Endodermal cell (in vitro differentiated cells): Measurements from ENCODE around the gene PLA2G4D. TPM values are rescaled to one million over a fixed set of nuclear protein-coding genes. Genes with fewer than 3 reads are reported as not detected.

Experiments
- DNase-seq: peaks from one replicate; pipeline ENCODE4 v3.0.0-alpha.2; 2017
- H3K27ac ChIP-seq: 2 replicates; pipeline ENCODE4 v1.5.1; 2013; ENCODE audit warnings: mild to moderate bottlenecking, low read depth, low read length, moderate library complexity
- H3K27me3 ChIP-seq: 2 replicates; pipeline ENCODE4 v1.6.1; 2013; ENCODE audit warnings: mild to moderate bottlenecking, low read length, moderate library complexity; ENCODE audit not compliant: insufficient read depth, control insufficient read depth, poor library complexity, severe bottlenecking
- H3K36me3 ChIP-seq: 2 replicates; pipeline ENCODE4 v1.7.0; 2013; ENCODE audit warnings: mild to moderate bottlenecking, low read length, moderate library complexity; ENCODE audit not compliant: control insufficient read depth, insufficient read depth
- H3K4me1 ChIP-seq: one replicate; pipeline ENCODE4 v1.7.0; 2013; ENCODE audit warnings: low read length; ENCODE audit not compliant: control insufficient read depth, insufficient read depth
- H3K4me3 ChIP-seq: 2 replicates; pipeline ENCODE4 v1.5.1; 2013; ENCODE audit warnings: mild to moderate bottlenecking, low read length, moderate library complexity
- H3K9ac ChIP-seq: 2 replicates; pipeline ENCODE4 v1.6.1; 2013; ENCODE audit warnings: mild to moderate bottlenecking, low read length, moderate library complexity; ENCODE audit not compliant: poor library complexity, severe bottlenecking; ENCODE audit errors: extremely low read depth
- H3K9me3 ChIP-seq: 2 replicates; pipeline ENCODE4 v1.6.1; 2013; ENCODE audit warnings: mild to moderate bottlenecking, low read length, moderate library complexity; ENCODE audit not compliant: control insufficient read depth
- H3K27ac Mint-ChIP-seq: 2 replicates; pipeline ENCODE4 v1.8.0; 2020; ENCODE audit warnings: mixed read lengths
- H3K27me3 Mint-ChIP-seq: 2 replicates; pipeline ENCODE4 v1.8.0; 2021; ENCODE audit warnings: mild to moderate bottlenecking, mixed read lengths; ENCODE audit not compliant: insufficient read depth
- H3K36me3 Mint-ChIP-seq: 2 replicates; pipeline ENCODE4 v1.8.0; 2020; ENCODE audit warnings: low read depth, mixed read lengths
- H3K4me1 Mint-ChIP-seq: 2 replicates; pipeline ENCODE4 v1.8.0; 2020; ENCODE audit warnings: mixed read lengths
- H3K4me3 Mint-ChIP-seq: 2 replicates; pipeline ENCODE4 v1.8.0; 2020; ENCODE audit warnings: mild to moderate bottlenecking, moderate library complexity, mixed read lengths
- H3K9me3 Mint-ChIP-seq: 2 replicates; pipeline ENCODE4 v1.8.0; 2020; ENCODE audit warnings: mild to moderate bottlenecking, mixed read lengths
- whole genome bisulfite sequencing, 2 experiments: methylation state at CpG; one replicate each; pipeline versions ENCODE4 v1.1.5 to v1.1.7; 2013; ENCODE audit warnings: missing lambda C conversion rate in 2 of 2, mixed read lengths in 1 of 2; ENCODE audit not compliant: insufficient coverage in 1 of 2, insufficient read length in 1 of 2; 5-methylcytosine and 5-hydroxymethylcytosine counted together
- total RNA-seq, 2 donors: library from RNA; stranded (reverse); fragmentation: NEBNext Ultra II Directional in 1 of 2; extraction: Animal tissue kit (Norgen Biotek cat#: 25700) in 1 of 2; gene quantifications; 2 replicates in 1 of 2; 3 replicates in 1 of 2; pipeline ENCODE4 v1.2.1, GENCODE V29; 2021
- TF ChIP-seq, protein P1 (sequence below): fragments of 200-600 bp; sonication (generic); conservative IDR thresholded peaks from 2 replicates; pipeline ENCODE4 v1.5.0; 2021; ENCODE audit warnings: antibody characterized with exemption, mild to moderate bottlenecking

Gene PLA2G4D
- total RNA-seq, 2 donors from 2014 or later = not detected

- no peaks in the 10 kb centered on the region for H3K36me3 ChIP-seq
- TF ChIP-seq, protein P1, sequence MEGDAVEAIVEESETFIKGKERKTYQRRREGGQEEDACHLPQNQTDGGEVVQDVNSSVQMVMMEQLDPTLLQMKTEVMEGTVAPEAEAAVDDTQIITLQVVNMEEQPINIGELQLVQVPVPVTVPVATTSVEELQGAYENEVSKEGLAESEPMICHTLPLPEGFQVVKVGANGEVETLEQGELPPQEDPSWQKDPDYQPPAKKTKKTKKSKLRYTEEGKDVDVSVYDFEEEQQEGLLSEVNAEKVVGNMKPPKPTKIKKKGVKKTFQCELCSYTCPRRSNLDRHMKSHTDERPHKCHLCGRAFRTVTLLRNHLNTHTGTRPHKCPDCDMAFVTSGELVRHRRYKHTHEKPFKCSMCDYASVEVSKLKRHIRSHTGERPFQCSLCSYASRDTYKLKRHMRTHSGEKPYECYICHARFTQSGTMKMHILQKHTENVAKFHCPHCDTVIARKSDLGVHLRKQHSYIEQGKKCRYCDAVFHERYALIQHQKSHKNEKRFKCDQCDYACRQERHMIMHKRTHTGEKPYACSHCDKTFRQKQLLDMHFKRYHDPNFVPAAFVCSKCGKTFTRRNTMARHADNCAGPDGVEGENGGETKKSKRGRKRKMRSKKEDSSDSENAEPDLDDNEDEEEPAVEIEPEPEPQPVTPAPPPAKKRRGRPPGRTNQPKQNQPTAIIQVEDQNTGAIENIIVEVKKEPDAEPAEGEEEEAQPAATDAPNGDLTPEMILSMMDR = no peak
Measured at GRCh38 chr15:42121682-42122081, 27.3 kb upstream of the PLA2G4D start.

GRCh38 chr15:42121021-42121420 lies 26.7 kb upstream of the PLA2G4D start:
- H3K27me3 ChIP-seq = no peaks in the 10 kb centered on the region
- Mint-ChIP-seq H3K9me3 (peaks cover 6% of the 10 kb centered on the region), H3K36me3 (no peaks in the 10 kb centered on the region), H3K4me1 (peaks cover 7% of the 10 kb centered on the region), H3K27me3 (no peaks in the 10 kb centered on the region), H3K27ac (no peak overlapping the region), H3K4me3 (no peak overlapping the region)
- TF ChIP-seq, protein P1 = no peak
- no peaks in the 10 kb centered on the region for H3K36me3 ChIP-seq
- H3K9ac ChIP-seq = no peak overlapping the region
- H3K4me1 ChIP-seq = peaks cover 4% of the 10 kb centered on the region
- H3K4me3 ChIP-seq = no peak overlapping the region
- no peak for DNase-seq
- no peak overlapping the region for H3K27ac ChIP-seq
- no peaks in the 10 kb centered on the region for H3K9me3 ChIP-seq
- 91 to 94% methylated on average over 3 to 5 of the region's 6 CpGs for WGBS, 2 experiments

More at GRCh38 chr15:42121682-42122081, 27.3 kb upstream of the PLA2G4D start:
- Histone ChIP-seq H3K27ac (no peak overlapping the region), H3K27me3 (no peaks in the 10 kb centered on the region), H3K4me1 (peaks cover 4% of the 10 kb centered on the region), H3K9ac (no peak overlapping the region), H3K4me3 (no peak overlapping the region), H3K9me3 (no peaks in the 10 kb centered on the region)
- 41 to 50% methylated on average over 2 of the region's 2 CpGs for WGBS, 2 experiments
- Mint-ChIP-seq H3K27ac (no peak overlapping the region), H3K27me3 (no peaks in the 10 kb centered on the region), H3K4me3 (no peak overlapping the region), H3K4me1 (peaks cover 7% of the 10 kb centered on the region), H3K9me3 (peaks cover 3% of the 10 kb centered on the region), H3K36me3 (no peaks in the 10 kb centered on the region)
- no peak for DNase-seq

- peaks cover 3% of the 10 kb centered on the region for H3K36me3 Mint-ChIP-seq
- no peak overlapping the region for H3K27ac Mint-ChIP-seq
- peaks cover 7% of the 10 kb centered on the region for H3K4me1 Mint-ChIP-seq
- TF ChIP-seq, protein P1 = no peak
- no peak overlapping the region for H3K4me3 Mint-ChIP-seq
- peaks cover 4% of the 10 kb centered on the region for H3K4me1 ChIP-seq
- peaks cover 9% of the 10 kb centered on the region for H3K9me3 Mint-ChIP-seq
- no peak overlapping the region for H3K4me3 ChIP-seq
- H3K9me3 ChIP-seq = no peaks in the 10 kb centered on the region
- WGBS, 2 experiments = 90 to 100% methylated on average over 1 of the region's 1 CpG
- no peak overlapping the region for H3K27ac ChIP-seq
- no peaks in the 10 kb centered on the region for H3K27me3 ChIP-seq
- no peaks in the 10 kb centered on the region for H3K27me3 Mint-ChIP-seq
- H3K9ac ChIP-seq = no peak overlapping the region
- no peaks in the 10 kb centered on the region for H3K36me3 ChIP-seq
- DNase-seq = no peak
Measured at GRCh38 chr15:42120285-42120684, 25.9 kb upstream of the PLA2G4D start.
